HEK293T (cell line): ENCODE data around the gene ST6GALNAC1.
"Not testable (repeated sequence)": the region's sequence is repeated elsewhere in the genome, so short reads cannot be mapped to it uniquely, and the experiment has no call there.

Experiments used
- CTCF ChIA-PET: fragments of 350-600 bp; formaldehyde crosslinking; extraction: SDS; loops from one replicate; lab custom pipeline; 2021; ENCODE audit warnings: antibody characterized with exemption, inconsistent platforms; lab: Yijun Ruan, JAX
- POLR2A ChIA-PET: fragments of 350-600 bp; formaldehyde crosslinking; extraction: SDS; loops from one replicate; lab custom pipeline; 2020; ENCODE audit warnings: antibody characterized with exemption, inconsistent platforms; lab: Yijun Ruan, JAX
- DNase-seq: peaks from one replicate; pipeline ENCODE4 v3.0.0; 2012; ENCODE audit warnings: mixed read lengths; ENCODE audit errors: extremely low spot score
- ARNT ChIP-seq: fragments of 450-650 bp; IDR thresholded peaks from 2 replicates; pipeline ENCODE4 v1.6.1; 2017; ENCODE audit warnings: mild to moderate bottlenecking
- CTBP1 ChIP-seq: fragments of 450-650 bp; IDR thresholded peaks from 2 replicates; pipeline ENCODE4 v1.6.1; 2016; ENCODE audit warnings: borderline replicate concordance
- ELF4 ChIP-seq: fragments of 450-650 bp; IDR thresholded peaks from 2 replicates; pipeline ENCODE4 v1.6.1; 2017; ENCODE audit warnings: antibody characterized with exemption
- FOXA1 ChIP-seq: fragments of 450-650 bp; IDR thresholded peaks from 2 replicates; pipeline ENCODE4 v1.6.1; 2016; ENCODE audit warnings: mild to moderate bottlenecking
- FOXK2 ChIP-seq: fragments of 450-650 bp; IDR thresholded peaks from 2 replicates; pipeline ENCODE4 v1.6.1; 2016; ENCODE audit warnings: mild to moderate bottlenecking
- FOXM1 ChIP-seq: fragments of 450-650 bp; IDR thresholded peaks from 2 replicates; pipeline ENCODE4 v1.6.1; 2017; ENCODE audit warnings: mild to moderate bottlenecking, borderline replicate concordance
- HDGF ChIP-seq: fragments of 450-650 bp; IDR thresholded peaks from 2 replicates; pipeline ENCODE4 v1.6.1; 2017; ENCODE audit warnings: antibody characterized with exemption, borderline replicate concordance
- L3MBTL2 ChIP-seq: fragments of 450-650 bp; conservative IDR thresholded peaks from 2 replicates; pipeline ENCODE4 v1.6.1; 2016; ENCODE audit warnings: mild to moderate bottlenecking
- LEF1 ChIP-seq: fragments of 450-650 bp; IDR thresholded peaks from 2 replicates; pipeline ENCODE4 v1.6.1; 2017; ENCODE audit warnings: mild to moderate bottlenecking, borderline replicate concordance
- NFRKB ChIP-seq: fragments of 450-650 bp; IDR thresholded peaks from 2 replicates; pipeline ENCODE4 v1.6.1; 2016; ENCODE audit warnings: mild to moderate bottlenecking, moderate library complexity
- PKNOX1 ChIP-seq: fragments of 450-650 bp; IDR thresholded peaks from 2 replicates; pipeline ENCODE4 v1.6.1; 2016
- SP1 ChIP-seq: fragments of 450-650 bp; IDR thresholded peaks from 2 replicates; pipeline ENCODE4 v1.6.1; 2017
- SUZ12 ChIP-seq: fragments of 450-650 bp; IDR thresholded peaks from 2 replicates; pipeline ENCODE4 v1.6.1; 2016; ENCODE audit warnings: mild to moderate bottlenecking
- TARDBP ChIP-seq: fragments of 450-650 bp; IDR thresholded peaks from 2 replicates; pipeline ENCODE4 v1.6.1; 2016
- ZNF384 ChIP-seq: fragments of 450-650 bp; IDR thresholded peaks from 2 replicates; pipeline ENCODE4 v1.6.1; 2016

Gene ST6GALNAC1

GRCh38 chr17:76642994-76643393 is 563 bp downstream of the ST6GALNAC1 start:
- CTCF ChIA-PET: no interaction called here
- no peak for TF ChIP-seq NFRKB
- no peak for DNase-seq
- POLR2A ChIA-PET: interaction anchor here (2.1 kb wide), 1 partner anchor 28 kb away, joined by 6 read pairs; no protein-coding TSS in a partner anchor

GRCh38 chr17:76642032-76642561 is 1.5 kb downstream of the ST6GALNAC1 start:
- ChIA-PET POLR2A (interaction anchor here (0.6 to 2.4 kb wide), 2 partner anchors 9 to 84 kb away, joined by 3 to 6 read pairs; no protein-coding TSS in a partner anchor), CTCF (no interaction called here)
- TF ChIP-seq SUZ12 (no peak), ELF4 (no peak), ZNF384 (no peak), FOXA1 (no peak), FOXK2 (no peak), FOXM1 (no peak), LEF1 (no peak), L3MBTL2 (no peak)
- DNase-seq: no peak

GRCh38 chr17:76641501-76641900 is 2.1 kb downstream of the ST6GALNAC1 start:
- POLR2A ChIA-PET: interaction anchor here (1.1 to 2.4 kb wide), 2 partner anchors 30 to 83 kb away, joined by 3 to 6 read pairs; no protein-coding TSS in a partner anchor
- no peak for DNase-seq
- CTCF ChIA-PET: no interaction called here
- TF ChIP-seq NFRKB: no peak
- peak; percentile 63 for TF ChIP-seq PKNOX1

- POLR2A ChIA-PET: interaction anchor here (1.0 to 2.4 kb wide), 3 partner anchors 31 to 83 kb away, joined by 3 to 6 read pairs (median 4); no protein-coding TSS in a partner anchor
- no peak for DNase-seq
- CTCF ChIA-PET: interaction anchor here (1.8 kb wide), 1 partner anchor 17 kb away, joined by 7 read pairs; no protein-coding TSS in a partner anchor
- TF ChIP-seq L3MBTL2 (no peak), CTBP1 (no peak), SUZ12 (no peak), ARNT (no peak), ZNF384 (no peak), SP1 (no peak)
Measured at GRCh38 chr17:76640550-76641380, 2.8 kb downstream of the ST6GALNAC1 start.

- ChIA-PET CTCF (interaction anchor here (0.8 kb wide), 1 partner anchor 13 kb away, joined by 3 read pairs; no protein-coding TSS in a partner anchor), POLR2A (interaction anchor here (1.5 kb wide), 1 partner anchor 33 kb away, joined by 9 read pairs; no protein-coding TSS in a partner anchor)
- TF ChIP-seq NFRKB (no peak), SP1 (no peak), FOXK2 (no peak), SUZ12 (no peak), HDGF (no peak), TARDBP (no peak), CTBP1 (no peak), ARNT (no peak), PKNOX1 (no peak), ELF4 (no peak), FOXA1 (no peak)
- no peak for DNase-seq
Measured at GRCh38 chr17:76638263-76638662, 5.3 kb downstream of the ST6GALNAC1 start.

GRCh38 chr17:76636486-76637206 is 6.9 kb downstream of the ST6GALNAC1 start:
- CTCF ChIA-PET: interaction anchor here (0.7 kb wide), 1 partner anchor 14 kb away, joined by 3 read pairs; no protein-coding TSS in a partner anchor

GRCh38 chr17:76635659-76636360 is 7.7 kb downstream of the ST6GALNAC1 start:
- TF ChIP-seq ELF4 (no peak), ZNF384 (no peak), LEF1 (no peak), FOXK2 (no peak), SP1 (no peak), ARNT (no peak)
- no peak for DNase-seq
- ChIA-PET CTCF (interaction anchor here (0.7 to 4.9 kb wide), 4 partner anchors 10 to 136 kb away, joined by 3 to 25 read pairs (median 4); no protein-coding TSS in a partner anchor), POLR2A (interaction anchor here (1.0 kb wide), 1 partner anchor 11 kb away, joined by 3 read pairs; no protein-coding TSS in a partner anchor)

More at GRCh38 chr17:76636486-76637206, 6.9 kb downstream of the ST6GALNAC1 start:
- DNase-seq, POLR2A ChIA-PET: not testable (repeated sequence)
